GOT3 (cell line): ENCODE results near the gene AOAH.
"Not testable (repeated sequence)": the region's sequence is repeated elsewhere in the genome, so short reads cannot be mapped to it uniquely, and the experiment has no call there.

ENCODE experiments used
- DNase-seq: peaks from one replicate; lab custom pipeline; 2025; ENCODE audit warnings: mixed read lengths; lab: John Stamatoyannopoulos, UW

The AOAH gene

DNA sequence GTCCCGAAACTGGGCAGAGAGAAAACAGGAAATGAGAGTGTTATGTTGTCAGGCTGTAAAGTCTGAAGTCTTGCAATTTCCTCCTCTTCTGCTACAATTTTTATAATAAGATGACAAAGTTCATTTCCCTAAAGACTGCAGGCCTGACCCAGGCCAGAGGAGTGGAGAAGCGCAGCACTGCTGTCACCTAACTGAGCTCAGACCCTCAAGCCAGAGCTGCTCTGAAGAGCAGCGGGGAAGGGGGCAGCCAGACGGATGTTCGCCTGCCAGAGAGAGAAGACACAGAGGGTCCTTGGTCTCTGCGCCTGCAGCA, 12.6 kb upstream of the AOAH start:
- DNase-seq, result no peak

DNA sequence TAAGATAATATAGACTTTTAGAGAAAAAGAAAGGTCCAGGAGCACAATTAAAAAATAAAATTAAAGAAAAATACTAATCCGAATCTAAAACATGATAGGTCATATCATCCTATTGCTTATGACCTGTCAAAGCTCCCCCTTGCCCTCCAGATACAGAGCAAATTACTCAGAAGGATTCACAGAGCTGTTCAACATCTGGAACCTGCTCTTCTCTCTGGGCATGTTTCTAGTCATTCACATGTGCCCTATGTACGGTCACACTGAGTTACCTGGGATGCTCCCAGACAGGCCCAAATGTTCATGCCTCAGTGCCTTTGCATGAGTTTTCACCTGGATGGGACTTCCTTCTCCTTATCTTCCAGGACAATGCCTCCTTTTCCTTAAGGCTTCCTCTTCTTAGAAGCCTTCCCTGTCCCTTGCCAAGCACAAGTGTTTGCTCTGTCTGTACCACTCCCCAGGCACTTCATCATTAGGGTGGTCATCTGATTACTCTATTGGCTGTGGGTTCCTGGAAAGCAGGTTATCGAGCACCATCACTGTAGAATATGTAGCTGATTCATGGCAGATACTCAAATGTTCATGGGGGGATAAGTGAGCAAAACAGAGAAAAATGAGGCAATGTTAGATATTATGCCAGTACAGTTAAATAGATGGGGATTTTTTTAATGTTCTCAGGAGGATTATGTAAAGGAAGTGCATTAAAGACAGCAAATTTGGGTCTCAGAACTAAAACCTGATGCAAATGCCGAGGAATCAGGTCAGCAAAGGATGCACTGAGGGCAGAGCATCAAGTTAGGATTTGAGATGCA, 12.0 kb upstream of the AOAH start:
- no peak for DNase-seq

DNA sequence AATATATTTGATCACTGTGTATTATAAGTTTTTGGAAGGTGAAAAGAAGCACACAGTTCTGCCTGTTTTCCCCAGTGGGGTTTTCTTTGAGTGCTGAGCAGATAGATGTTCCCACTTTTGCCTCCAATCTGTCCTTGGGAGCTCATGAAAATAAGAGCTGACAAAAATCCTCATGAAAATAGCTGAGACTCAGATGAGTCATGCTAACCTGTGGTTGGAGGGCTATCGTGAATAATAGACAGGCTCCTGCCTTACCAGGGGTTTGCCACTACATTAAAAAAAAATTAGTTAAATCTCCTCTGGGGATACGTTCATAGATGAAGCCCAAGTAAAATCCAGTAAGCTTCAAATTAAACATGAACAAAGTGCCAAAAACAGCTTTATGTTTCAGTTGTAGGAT, 10.9 kb upstream of the AOAH start:
- DNase-seq, result no peak

DNA sequence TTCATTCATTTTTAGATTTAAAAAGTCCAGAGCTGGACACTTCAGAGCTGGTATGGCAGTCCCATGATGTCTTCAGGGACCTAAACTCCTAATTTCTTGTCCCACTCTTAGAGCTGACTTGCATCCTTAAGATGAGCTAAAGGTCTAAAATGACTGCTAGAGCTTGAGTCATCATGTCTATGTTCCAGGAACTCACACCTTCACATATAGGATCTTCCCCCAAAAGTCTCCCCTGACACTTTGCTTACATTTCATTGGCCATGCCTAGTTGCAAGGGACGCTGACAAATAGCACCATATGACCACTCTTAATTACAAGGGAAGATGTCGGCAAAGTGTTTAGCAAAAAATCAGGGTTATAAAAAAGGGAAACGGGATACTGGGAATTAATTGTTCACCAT, 10.4 kb upstream of the AOAH start:
- no peak for DNase-seq

DNA sequence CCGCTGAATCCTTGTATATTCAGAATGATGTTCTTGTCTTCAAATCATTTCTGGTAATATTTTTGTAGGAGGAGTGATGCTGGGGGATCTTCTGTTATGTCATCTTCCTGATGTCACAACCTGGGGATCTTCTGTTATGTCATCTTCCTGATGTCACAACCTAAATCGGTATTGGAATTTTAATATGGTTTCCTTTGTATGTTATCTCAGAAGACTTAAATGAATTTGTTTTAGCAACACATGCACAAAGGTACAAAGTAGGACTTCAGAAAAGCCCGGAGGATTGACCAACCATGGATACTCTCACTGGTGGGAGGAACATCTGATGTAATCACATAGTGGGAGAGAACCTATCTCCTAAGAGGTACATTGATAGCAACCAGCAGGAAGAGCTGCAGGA, 9.1 kb upstream of the AOAH start:
- DNase-seq, result no peak

DNA sequence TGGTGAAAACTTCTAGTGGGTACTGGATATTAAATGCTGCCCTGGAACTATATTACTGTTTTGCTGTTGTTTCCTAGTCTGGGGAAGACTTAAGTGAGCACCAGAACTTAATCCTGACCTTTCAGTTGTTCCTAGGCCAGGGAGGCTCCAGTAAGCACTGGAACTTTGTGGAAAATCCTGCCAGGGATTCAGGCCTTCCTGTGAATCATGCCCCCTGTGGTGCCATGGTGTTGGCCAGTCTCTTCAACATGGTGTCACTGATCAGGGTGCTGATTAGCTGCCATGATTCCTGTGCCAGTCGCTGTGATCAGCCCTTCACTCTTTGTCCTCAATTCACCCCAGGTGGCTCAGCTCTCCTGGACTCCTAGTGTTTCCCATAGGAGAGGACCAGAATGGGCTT, 8.5 kb upstream of the AOAH start:
- no peak for DNase-seq

DNA sequence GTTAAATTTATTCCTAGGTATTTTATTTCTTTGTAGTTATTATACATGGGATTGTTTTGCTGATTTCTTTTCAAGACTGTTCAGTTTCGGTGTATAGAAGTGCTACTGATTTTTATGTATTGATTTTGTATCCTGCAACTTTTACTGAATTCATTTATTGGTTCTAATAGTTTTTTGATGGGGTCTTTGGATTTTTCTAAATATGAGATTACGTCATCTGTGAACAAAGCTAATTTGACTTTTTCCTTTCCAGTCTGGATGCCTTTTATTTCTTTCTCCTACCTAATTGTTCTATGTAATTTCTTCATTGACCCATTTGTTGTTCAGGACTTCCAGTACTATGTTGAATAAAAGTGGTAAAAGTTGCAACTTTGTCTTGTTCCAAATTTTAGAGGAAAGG, 5.8 kb upstream of the AOAH start:
- DNase-seq, result no peak

DNA sequence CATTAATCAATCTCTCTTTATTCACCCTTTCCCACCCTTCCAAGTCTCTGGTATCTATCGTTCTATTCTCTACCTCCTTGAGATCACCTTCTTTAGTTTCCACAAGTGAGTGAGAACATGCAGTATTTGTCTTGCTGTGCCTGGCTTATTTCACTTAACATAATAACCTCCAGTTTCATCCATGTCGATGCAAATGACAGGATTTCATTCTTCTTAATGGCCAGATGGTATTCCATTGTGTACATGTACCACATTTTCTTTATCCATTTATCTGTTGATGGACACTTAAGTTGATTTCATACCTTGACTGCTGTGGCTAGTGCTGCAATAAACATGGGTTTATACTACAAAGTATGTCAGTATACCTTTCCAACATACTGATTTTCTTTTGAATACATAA, 3.8 kb upstream of the AOAH start:
- DNase-seq, result no peak

DNA sequence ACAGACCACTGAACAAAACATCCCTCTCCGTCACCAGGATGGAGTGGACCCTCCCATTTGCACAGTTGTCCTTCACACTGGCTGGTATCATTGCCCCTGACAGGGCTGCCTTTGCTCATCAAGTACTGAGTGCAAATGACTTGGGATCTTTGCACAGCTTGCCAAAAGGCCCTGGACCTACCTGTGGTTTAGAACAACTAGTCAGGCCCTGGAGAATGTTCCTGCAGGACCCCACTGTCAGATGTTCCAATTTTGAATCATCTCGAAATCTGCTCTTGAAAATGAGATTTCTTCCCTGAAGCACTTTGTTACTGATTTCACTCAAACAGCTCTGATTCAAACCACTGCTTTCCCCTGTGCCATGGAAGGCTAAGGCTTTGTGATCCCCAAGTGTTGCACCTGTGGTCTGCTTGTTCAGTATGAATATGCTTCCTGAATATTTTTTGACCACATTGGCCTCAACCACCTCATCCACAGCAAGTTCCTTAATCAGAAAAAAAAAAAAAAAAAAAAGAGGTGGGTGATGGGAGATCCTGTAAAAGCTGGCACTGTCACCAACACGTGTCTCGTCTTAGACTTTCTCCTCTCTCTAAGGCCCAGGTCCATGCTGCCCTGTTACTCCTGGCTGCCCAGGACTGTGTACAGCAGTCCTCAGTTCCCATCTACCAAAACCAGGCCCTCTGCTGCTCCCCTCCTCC, 2.7 kb upstream of the AOAH start:
- no peak for DNase-seq

DNA sequence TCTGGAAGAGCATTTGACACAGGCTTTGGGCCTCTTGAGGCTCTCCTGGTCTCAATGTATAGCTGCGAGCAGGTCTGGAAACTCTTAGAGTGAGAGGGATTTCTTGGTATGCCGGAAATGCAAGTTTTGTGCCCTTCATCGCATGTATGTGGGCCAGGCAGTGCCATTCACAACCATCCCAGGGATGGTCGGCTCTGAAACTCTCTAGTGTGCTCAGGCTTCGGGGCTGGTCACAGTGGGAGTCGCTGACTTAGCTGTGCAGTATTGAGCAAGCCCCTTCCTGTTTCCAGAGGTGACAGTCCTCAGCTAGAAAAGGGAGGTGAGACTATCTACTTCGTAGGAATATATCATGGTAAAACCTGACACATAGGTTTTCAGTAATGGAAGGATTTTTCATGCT, 2.0 kb upstream of the AOAH start:
- no peak for DNase-seq

DNA sequence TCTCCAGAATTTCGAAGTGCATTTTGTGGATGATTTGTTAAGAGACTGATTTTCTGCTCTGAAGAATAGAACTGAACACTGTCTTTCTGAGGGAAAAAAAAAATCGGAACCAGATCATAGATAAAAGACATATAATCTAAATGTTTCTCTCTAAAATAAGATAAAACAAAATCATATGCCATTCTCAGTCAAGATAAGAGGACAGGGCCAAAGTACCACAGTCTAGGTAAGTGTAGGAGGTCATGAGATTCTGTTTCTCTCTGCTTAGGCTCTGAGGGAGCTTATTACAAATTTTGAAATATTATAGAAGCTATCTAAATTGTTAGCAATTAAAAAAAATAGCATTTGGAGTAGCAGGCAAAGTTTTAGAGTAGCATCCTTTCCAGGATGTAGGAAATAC, 702 bp upstream of the AOAH start:
- no peak for DNase-seq

DNA sequence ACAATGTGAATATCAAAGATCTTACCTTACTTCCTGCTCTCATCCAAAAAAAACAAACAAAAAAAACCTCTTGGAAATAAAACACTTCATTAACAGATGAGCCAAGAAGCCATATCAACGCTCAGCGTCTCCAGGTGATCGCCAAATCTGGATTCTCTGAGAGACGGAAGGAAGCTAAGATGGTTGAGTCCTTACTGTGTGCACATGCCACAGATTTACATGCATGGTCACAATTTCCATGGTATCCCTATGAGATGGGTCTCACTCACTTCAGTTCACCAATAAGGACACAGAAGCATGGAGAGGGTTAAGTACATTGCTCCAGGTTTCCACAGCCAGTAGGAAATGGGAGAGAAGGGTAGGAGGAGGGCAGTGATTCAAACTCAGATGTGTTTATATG, 1.0 kb downstream of the AOAH start:
- DNase-seq, result no peak

DNA sequence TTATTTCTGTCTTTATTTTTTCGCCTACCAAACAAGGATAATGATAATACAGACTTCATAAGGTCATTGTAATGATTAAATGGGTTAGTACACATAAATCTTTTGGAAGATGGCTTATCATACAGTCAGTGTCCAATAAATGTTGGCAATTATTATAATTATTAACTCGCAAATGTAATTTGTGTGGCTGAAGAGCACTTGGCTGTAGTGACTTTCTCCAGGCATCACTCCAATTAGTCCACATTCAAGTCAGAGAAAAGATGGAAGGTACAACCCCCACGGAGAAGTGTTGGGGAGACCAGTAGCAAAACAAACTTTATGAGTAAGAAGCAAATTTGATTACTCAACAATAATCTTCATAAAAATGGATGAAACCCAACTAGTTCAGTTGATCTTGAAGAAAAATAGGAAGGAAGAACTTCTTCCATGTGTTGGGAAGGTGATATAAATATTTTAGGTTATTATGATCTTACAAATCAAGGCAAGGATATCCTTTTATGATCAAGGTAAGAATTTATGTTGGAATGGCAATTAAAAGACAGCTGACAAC, 5.1 kb downstream of the AOAH start:
- DNase-seq, result no peak

DNA sequence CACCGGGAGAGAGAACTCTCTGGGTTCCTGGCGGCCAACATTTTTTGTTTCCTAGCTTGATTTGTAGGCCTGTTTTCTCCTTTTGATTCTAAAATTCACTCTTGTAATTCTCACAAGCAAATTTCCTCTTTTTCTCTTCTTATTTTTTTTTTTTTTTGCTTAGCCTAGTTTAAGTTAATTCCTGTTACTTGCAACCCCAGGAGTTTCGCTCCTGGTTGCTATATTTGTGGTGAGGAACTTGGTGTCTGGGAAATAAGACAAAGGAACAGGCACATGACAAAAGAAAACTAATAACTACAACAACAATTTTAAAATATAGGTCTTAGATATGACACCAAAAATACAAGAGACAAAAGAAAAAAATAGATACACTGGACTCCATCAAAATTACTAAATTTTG, 6.7 kb downstream of the AOAH start:
- DNase-seq, result no peak

DNA sequence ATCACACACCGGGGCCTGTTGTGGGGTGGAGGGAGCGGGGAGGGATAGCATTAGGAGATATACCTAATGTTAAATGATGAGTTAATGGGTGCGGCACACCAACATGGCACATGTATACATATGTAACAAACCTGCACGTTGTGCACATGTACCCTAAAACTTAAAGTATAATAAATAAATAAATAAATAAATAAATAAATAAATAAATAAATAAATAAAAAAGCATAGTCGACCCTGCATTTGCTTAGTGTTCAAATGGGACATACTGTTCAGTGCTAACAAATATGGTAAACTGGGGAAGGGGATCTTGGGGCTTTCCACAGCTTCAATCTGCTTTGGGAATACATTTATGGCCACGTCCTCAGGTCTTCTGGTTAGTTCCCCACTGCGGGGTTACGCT, 7.5 kb downstream of the AOAH start:
- DNase-seq, result not testable (repeated sequence)

DNA sequence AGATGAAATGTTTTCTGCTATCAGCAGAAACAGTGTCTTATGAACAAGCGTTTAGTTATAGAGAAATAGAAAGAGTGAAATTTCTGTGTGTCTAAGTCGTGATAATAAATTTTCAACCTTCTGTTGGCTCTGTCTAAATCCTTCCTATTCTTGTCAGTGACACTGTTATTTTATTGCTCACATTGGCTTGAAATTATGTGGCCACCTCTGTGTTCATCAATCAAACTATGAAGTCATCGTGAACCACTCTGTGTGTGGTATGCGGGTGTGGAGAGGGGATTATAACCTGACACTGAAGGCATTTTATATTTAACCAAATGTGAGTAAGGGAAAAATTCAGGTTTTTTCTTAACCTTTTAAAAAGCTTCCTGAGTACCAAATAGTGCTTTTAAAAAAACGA, 12.3 kb downstream of the AOAH start:
- no peak for DNase-seq

DNA sequence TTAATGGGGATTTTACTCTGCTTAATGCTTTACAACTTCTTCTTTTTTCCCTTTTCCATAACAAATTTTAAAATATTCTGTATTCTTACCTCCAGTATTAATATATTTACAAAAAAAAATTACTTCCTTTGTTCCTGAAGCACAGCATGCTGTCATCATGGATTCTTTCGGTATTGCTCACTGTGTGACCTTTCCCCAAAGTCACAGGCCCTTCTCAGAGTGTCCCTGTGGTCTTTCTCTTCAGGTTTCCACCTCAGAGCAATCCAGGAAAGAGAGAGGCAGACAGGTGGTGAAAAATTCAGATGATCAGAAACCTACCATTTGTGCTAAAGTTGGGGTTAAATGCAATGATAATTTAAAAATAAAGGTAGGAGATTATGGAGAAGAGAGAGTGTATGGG, 13.0 kb downstream of the AOAH start:
- DNase-seq, result no peak

DNA sequence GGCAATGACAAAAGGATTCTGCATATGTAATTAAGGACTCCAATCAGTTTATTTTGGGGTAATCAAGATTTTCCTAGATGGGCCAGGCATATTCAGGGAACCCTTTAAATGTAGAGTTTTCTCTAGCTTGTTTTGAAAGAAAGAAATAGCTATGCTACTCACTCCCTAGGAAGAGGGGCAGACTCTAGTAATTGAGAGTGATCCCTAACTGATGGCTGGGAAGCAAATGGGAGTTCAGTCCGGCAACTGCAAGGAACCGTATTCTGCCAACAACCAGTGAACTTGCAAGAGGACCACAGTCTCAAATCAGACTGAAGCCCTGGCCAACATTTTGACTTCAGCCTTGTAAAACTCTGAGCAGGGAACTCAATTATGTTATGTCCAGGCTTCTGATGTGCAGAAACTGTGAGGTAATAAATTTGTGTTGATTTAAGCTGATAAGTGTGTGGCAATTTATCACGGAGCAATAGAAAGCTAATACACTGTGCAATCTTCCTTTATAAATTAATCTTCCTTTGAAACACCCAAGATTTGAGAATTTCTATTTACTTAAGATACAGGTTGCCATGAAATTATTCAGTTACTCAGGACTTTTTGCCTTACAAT, 14.0 kb downstream of the AOAH start:
- DNase-seq, result no peak

DNA sequence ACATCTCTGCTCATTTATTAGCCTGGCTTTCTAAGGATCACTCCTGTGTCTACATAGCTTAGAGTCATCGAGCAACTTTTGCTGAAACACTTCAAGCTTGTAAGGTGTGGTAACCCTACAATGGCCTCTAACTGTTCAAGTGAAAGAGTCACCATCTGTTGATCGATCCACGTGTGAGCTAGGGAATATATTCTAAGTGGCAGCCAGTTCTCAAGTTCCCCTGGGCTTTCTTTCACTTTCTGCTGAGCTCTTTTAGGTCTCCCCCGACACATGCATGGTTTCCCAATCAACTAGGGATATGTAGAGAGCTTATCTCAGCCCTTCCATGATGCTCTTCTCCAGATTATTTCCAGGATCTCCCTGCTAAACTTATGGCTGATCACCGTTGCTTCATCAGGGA, 15.5 kb downstream of the AOAH start:
- DNase-seq, result no peak

DNA sequence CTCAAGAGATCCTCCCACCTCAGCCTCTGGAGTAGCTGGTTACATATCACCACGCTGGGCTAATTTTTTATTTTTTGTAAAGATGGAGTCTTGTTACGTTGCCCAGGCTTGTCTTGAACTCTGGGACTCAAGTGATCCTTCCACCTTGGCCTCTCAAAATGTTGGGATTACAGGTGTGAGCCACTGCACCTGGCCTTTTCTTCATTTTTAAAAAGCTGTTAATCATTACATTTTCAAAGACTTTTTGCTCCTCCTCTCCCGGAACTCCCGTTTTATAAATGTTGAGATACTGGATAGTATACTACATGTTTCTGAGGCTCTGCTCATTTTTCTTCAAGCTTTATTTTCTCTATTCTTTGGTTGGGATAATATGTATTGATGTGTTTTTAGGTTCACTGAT, 16.4 kb downstream of the AOAH start:
- no peak for DNase-seq

DNA sequence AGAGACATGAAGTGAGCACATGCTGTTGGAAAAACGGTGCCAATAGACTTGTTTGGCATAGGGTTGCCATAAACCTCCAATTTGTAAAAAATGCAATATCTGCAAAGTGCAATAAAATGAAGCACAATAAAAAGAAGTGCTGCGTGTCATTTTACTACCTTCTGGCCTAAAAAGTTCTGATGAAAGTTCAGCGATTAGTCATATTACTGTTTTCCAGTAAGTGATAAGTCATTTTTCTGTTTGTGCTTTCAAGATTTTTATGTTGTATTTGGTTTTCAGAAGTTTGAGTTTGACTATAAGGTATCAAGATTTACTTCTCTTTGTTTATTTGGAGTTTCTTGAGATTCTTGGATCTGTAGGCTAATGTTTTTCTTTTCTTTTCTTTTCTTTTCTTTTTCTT, 16.8 kb downstream of the AOAH start:
- no peak for DNase-seq

DNA sequence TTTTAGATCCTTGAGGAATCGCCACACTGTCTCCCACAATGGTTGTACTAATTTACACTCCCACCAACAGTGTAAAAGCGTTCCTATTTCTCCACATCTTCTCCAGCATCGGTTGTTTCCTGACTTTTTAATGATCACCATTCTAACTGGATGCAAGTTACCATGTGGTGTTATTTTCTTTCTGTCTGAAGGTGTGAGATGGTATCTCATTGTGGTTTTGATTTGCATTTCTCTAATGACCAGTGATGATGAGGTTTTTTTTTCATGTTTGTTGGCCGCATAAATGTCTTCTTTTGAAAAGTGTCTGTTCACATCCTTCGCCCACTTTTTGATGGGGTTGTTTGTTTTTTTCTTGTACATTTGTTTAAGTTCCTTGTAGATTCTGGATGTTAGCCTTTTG, 20.4 kb downstream of the AOAH start:
- not testable (repeated sequence) for DNase-seq

DNA sequence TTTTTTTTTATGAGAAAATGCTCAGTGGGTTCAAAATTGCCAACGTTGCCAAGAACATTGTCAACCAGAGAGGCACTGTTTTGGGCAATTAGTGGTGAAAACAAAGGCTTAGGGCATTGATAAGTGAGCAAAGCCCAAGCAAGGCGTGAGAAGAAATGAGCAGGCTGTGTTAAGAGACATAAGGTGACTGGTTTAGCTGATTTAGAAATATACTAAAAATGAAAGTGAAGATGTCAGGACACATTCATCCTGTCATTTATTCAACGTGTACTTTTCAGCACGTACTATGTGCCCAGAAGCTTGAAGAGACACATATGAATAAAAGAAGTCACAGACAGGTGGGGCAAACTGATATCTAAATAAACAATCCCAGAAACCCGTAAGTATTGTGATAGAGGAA, 31.8 kb downstream of the AOAH start:
- DNase-seq, result no peak
